ENCODE measurements around the gene CACNG8.

CACNG8 gene

DNA sequence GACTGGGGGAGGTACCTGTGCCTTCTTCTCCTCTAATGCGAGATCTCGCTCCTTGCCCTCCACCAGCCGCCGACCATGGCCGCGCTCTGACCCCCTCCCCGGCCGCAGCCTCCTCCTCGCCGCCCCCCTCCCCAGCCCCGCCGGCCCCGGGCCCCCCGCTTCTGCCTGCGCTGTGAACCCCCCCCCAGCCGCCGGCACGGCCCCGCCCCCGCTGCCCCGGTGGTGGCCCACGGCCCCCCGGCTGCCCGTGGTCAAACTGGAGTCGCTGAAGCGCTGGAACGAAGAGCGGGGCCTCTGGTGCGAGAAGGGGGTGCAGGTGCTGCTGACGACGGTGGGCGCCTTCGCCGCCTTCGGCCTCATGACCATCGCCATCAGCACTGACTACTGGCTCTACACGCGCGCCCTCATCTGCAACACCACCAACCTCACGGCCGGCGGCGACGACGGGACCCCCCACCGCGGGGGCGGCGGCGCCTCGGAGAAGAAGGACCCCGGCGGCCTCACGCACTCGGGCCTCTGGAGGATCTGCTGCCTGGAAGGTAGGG is at the start of gene CACNG8:
TSS of gene CACNG8 (plus strand) at position 51 of the 545 bp plus-strand sequence.
- Histone ChIP-seq H3K9me3 (ENCODE audit: low read length) (no peaks in the 10 kb centered on the region), H2AFZ (ENCODE audit: low read length) (no peak within 1 kb of the TSS), H3K9ac (ENCODE audit: low read length) (no peak within 1 kb of the TSS), H3K27ac (ENCODE audit: low read depth, low read length, poor library complexity, severe bottlenecking) (no peak within 1 kb of the TSS), H3K4me3 (ENCODE audit: low read depth, low read length, poor library complexity, severe bottlenecking) (no peak within 1 kb of the TSS), H3K4me2 (ENCODE audit: low read length) (no peak within 1 kb of the TSS), H3K36me3 (ENCODE audit: insufficient read depth, low read length) (no peaks in the 10 kb centered on the region), H3K27me3 (ENCODE audit: insufficient read depth, low read length) (no peaks in the 10 kb centered on the region), H3K79me2 (ENCODE audit: insufficient read depth, low read length) (no peaks in the 10 kb centered on the region), H4K20me1 (ENCODE audit: insufficient read depth, low read length) (no peaks in the 10 kb centered on the region), H3K4me1 (ENCODE audit: insufficient read depth, low read length, severe bottlenecking) (no peaks in the 10 kb centered on the region), H3F3A (ENCODE audit: insufficient read depth, low read length) (no peaks in the 10 kb centered on the region), H3K9me2 (ENCODE audit: low read depth, low read length) (no peaks in the 10 kb centered on the region)
- TF ChIP-seq, protein P1, sequence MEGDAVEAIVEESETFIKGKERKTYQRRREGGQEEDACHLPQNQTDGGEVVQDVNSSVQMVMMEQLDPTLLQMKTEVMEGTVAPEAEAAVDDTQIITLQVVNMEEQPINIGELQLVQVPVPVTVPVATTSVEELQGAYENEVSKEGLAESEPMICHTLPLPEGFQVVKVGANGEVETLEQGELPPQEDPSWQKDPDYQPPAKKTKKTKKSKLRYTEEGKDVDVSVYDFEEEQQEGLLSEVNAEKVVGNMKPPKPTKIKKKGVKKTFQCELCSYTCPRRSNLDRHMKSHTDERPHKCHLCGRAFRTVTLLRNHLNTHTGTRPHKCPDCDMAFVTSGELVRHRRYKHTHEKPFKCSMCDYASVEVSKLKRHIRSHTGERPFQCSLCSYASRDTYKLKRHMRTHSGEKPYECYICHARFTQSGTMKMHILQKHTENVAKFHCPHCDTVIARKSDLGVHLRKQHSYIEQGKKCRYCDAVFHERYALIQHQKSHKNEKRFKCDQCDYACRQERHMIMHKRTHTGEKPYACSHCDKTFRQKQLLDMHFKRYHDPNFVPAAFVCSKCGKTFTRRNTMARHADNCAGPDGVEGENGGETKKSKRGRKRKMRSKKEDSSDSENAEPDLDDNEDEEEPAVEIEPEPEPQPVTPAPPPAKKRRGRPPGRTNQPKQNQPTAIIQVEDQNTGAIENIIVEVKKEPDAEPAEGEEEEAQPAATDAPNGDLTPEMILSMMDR (IDR thresholded peaks at IDR 0.05; ENCODE audit: low read length): no peak
- no peak for TF ChIP-seq EZH2 (IDR thresholded peaks at IDR 0.05; ENCODE audit: borderline replicate concordance, low read length)

DNA sequence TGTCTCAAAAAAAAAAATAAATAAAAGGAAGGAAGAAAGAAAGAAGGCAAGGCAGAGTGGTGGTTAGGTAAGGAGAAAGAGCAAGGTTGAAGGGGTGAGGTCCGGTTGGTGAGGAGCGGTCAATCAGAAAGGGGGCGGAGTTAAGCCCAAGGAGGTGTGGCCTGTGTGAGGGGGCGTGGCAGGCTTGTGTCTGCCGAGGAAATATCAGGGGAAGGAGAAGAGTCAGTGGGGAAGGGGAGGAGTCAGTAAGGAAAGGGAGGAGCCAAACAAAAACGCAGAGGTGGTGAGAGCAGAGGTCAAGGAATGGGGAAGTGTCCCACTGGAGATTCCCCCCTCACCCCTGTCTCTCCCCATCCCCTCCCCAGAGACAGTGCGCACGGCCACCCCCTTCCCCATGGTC is 47.7 kb upstream of the CACNG8 start:
- no peak for TF ChIP-seq EZH2 (IDR thresholded peaks at IDR 0.05; ENCODE audit: borderline replicate concordance, low read length)
- TF ChIP-seq, protein P1 (IDR thresholded peaks at IDR 0.05; ENCODE audit: low read length): no peak
- no peak overlapping the region for H3K9ac ChIP-seq (ENCODE audit: low read length)
- H4K20me1 ChIP-seq (ENCODE audit: insufficient read depth, low read length): no peaks in the 10 kb centered on the region
- H3K4me2 ChIP-seq (ENCODE audit: low read length): no peak overlapping the region
- H3K4me3 ChIP-seq (ENCODE audit: low read depth, low read length, poor library complexity, severe bottlenecking): no peak overlapping the region
- no peak overlapping the region for H2AFZ ChIP-seq (ENCODE audit: low read length)
- H3K79me2 ChIP-seq (ENCODE audit: insufficient read depth, low read length): no peaks in the 10 kb centered on the region
- no peaks in the 10 kb centered on the region for H3F3A ChIP-seq (ENCODE audit: insufficient read depth, low read length)
- H3K27ac ChIP-seq (ENCODE audit: low read depth, low read length, poor library complexity, severe bottlenecking): no peak overlapping the region
- H3K9me2 ChIP-seq (ENCODE audit: low read depth, low read length): no peaks in the 10 kb centered on the region
- no peaks in the 10 kb centered on the region for H3K27me3 ChIP-seq (ENCODE audit: insufficient read depth, low read length)
- no peaks in the 10 kb centered on the region for H3K36me3 ChIP-seq (ENCODE audit: insufficient read depth, low read length)
- no peaks in the 10 kb centered on the region for H3K9me3 ChIP-seq (ENCODE audit: low read length)
- H3K4me1 ChIP-seq (ENCODE audit: insufficient read depth, low read length, severe bottlenecking): no peaks in the 10 kb centered on the region

DNA sequence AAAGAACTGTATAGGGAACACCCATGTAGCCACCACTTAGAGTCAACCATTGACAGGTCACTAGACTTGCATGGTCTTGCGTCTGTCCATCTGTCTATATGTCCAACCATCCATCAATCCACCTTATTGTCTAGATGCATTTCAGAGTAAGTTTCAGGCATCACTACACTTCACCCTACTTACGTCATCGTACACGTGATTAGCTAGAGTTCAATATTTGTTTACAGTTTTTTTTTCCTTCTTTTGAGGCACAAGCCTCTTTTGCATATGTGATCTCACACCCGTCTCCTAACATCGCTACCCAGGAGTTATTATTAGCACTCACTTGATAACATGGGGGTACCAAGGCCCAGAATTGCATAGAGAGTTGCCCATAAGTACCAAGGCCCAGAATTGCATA is 46.7 kb upstream of the CACNG8 start:
- no peak overlapping the region for H3K4me3 ChIP-seq (ENCODE audit: low read depth, low read length, poor library complexity, severe bottlenecking)
- TF ChIP-seq, protein P1 (IDR thresholded peaks at IDR 0.05; ENCODE audit: low read length): no peak
- no peak for TF ChIP-seq EZH2 (IDR thresholded peaks at IDR 0.05; ENCODE audit: borderline replicate concordance, low read length)
- H3F3A ChIP-seq (ENCODE audit: insufficient read depth, low read length): no peaks in the 10 kb centered on the region
- H3K9me3 ChIP-seq (ENCODE audit: low read length): no peaks in the 10 kb centered on the region
- no peak overlapping the region for H3K9ac ChIP-seq (ENCODE audit: low read length)
- H3K36me3 ChIP-seq (ENCODE audit: insufficient read depth, low read length): no peaks in the 10 kb centered on the region
- no peak overlapping the region for H3K4me2 ChIP-seq (ENCODE audit: low read length)
- H2AFZ ChIP-seq (ENCODE audit: low read length): no peak overlapping the region
- no peaks in the 10 kb centered on the region for H3K4me1 ChIP-seq (ENCODE audit: insufficient read depth, low read length, severe bottlenecking)
- no peaks in the 10 kb centered on the region for H3K9me2 ChIP-seq (ENCODE audit: low read depth, low read length)
- no peak overlapping the region for H3K27ac ChIP-seq (ENCODE audit: low read depth, low read length, poor library complexity, severe bottlenecking)
- H3K27me3 ChIP-seq (ENCODE audit: insufficient read depth, low read length): no peaks in the 10 kb centered on the region
- H4K20me1 ChIP-seq (ENCODE audit: insufficient read depth, low read length): no peaks in the 10 kb centered on the region
- H3K79me2 ChIP-seq (ENCODE audit: insufficient read depth, low read length): no peaks in the 10 kb centered on the region

Data from OCI-LY1 (cell line).